SKM-1 treated with dmso at 0.1 percent for 144 hours (cell line): ENCODE data around the gene APOC3.
"Not testable (repeated sequence)": the region's sequence is repeated elsewhere in the genome, so short reads cannot be mapped to it uniquely, and the experiment has no call there.

Source experiments
- DNase-seq: peaks from one replicate; lab custom pipeline; 2025; ENCODE audit not compliant: unreplicated experiment; lab: John Stamatoyannopoulos, UW

APOC3 gene

GRCh38 chr11:116828632-116829524, 829 bp upstream of the APOC3 start:
- DNase-seq = no peak

DNA sequence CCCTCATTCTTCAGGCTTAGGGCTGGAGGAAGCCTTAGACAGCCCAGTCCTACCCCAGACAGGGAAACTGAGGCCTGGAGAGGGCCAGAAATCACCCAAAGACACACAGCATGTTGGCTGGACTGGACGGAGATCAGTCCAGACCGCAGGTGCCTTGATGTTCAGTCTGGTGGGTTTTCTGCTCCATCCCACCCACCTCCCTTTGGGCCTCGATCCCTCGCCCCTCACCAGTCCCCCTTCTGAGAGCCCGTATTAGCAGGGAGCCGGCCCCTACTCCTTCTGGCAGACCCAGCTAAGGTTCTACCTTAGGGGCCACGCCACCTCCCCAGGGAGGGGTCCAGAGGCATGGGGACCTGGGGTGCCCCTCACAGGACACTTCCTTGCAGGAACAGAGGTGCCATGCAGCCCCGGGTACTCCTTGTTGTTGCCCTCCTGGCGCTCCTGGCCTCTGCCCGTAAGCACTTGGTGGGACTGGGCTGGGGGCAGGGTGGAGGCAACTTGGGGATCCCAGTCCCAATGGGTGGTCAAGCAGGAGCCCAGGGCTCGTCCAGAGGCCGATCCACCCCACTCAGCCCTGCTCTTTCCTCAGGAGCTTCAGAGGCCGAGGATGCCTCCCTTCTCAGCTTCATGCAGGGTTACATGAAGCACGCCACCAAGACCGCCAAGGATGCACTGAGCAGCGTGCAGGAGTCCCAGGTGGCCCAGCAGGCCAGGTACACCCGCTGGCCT, 641 bp downstream of the APOC3 start:
- DNase-seq = no peak

DNA sequence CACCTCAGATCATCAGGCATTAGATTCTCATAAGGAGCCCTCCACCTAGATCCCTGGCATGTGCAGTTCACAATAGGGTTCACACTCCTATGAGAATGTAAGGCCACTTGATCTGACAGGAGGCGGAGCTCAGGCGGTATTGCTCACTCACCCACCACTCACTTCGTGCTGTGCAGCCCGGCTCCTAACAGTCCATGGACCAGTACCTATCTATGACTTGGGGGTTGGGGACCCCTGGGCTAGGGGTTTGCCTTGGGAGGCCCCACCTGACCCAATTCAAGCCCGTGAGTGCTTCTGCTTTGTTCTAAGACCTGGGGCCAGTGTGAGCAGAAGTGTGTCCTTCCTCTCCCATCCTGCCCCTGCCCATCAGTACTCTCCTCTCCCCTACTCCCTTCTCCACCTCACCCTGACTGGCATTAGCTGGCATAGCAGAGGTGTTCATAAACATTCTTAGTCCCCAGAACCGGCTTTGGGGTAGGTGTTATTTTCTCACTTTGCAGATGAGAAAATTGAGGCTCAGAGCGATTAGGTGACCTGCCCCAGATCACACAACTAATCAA, 2.2 kb downstream of the APOC3 start:
- DNase-seq = no peak

DNA sequence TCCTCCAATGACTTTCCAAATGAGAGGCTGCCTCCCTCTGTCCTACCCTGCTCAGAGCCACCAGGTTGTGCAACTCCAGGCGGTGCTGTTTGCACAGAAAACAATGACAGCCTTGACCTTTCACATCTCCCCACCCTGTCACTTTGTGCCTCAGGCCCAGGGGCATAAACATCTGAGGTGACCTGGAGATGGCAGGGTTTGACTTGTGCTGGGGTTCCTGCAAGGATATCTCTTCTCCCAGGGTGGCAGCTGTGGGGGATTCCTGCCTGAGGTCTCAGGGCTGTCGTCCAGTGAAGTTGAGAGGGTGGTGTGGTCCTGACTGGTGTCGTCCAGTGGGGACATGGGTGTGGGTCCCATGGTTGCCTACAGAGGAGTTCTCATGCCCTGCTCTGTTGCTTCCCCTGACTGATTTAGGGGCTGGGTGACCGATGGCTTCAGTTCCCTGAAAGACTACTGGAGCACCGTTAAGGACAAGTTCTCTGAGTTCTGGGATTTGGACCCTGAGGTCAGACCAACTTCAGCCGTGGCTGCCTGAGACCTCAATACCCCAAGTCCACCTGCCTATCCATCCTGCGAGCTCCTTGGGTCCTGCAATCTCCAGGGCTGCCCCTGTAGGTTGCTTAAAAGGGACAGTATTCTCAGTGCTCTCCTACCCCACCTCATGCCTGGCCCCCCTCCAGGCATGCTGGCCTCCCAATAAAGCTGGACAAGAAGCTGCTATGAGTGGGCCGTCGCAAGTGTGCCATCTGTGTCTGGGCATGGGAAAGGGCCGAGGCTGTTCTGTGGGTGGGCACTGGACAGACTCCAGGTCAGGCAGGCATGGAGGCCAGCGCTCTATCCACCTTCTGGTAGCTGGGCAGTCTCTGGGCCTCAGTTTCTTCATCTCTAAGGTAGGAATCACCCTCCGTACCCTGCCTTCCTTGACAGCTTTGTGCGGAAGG, 2.9 kb downstream of the APOC3 start:
- no peak for DNase-seq

DNA sequence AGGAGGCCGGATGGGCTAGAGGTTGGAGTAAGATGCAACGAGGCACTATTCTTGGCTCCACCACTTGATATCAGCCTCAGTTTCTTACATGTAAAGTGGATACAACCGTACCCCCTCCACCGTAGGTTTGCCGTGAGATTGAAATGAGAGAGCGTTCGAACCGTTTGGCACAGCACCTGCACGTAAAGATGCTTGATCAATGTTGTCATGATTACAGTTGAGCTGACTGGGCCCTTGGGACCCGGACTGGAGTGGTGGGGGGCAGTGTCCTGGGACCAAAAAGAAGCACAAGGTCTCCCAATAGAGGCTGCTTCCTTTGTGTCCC, 3.7 kb downstream of the APOC3 start:
- DNase-seq = no peak

GRCh38 chr11:116833816-116834534, 4.3 kb downstream of the APOC3 start:
- no peak for DNase-seq

- DNase-seq = not testable (repeated sequence)
Observed at GRCh38 chr11:116834535-116835041, 4.9 kb downstream of the APOC3 start.

GRCh38 chr11:116835042-116835772, 5.5 kb downstream of the APOC3 start:
- peak; percentile 61 for DNase-seq

GRCh38 chr11:116835791-116836631, 6.3 kb downstream of the APOC3 start:
- peak; percentile 89 for DNase-seq

DNA sequence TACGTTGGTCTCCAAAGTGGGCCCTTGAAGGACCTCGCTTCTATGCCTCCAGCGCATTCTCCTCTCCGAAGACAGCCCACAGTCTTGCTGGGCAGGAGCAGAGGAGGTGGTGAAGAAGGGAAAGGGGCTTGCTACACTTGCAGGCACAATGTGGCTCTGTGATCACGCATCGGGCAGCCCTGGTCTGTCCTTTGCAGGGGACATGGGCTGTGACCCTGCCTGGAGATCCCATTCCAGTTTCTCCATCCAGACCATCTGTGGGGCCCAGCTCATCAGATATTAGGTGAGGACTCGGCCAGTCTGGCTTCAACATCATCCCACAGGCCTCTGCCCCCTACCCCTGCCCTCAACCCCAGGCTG, 6.9 kb downstream of the APOC3 start:
- no peak for DNase-seq

- DNase-seq = no peak
Observed at GRCh38 chr11:116837231-116838091, 7.8 kb downstream of the APOC3 start, which contains the start of gene APOA1. APOA1 (minus strand) TSS chr11:116837622; CDS start chr11:116837387, 235 bp downstream.

GRCh38 chr11:116838321-116839084, 8.8 kb downstream of the APOC3 start:
- DNase-seq = no peak

DNA sequence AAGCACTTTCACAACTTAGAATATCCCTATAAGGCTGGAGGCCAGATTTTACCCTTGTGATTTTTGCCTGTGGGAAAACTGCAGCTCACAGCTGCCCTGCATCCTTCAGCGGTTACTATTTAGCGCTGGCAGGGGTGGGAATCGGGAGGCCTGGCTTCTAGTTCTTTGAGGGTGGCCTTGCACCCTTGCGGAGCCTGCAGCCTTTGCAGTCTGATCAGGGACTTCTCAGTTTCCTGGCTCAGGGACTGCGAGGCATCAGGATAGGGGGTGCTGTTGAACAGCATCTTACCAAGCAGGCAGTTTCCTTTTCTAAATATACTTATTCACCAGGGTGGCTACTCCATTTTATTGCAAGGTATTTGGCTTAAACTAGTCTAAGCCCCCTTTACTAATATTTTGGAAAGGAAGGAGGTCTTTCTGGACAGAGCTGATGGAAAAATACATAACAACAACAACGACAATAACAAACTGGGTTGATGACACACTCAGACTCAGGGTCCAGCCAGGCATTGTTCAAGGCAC, 10.6 kb downstream of the APOC3 start:
- no peak for DNase-seq

- no peak for DNase-seq
Observed at GRCh38 chr11:116840746-116841296, 11.1 kb downstream of the APOC3 start.

GRCh38 chr11:116842117-116842516, 12.4 kb downstream of the APOC3 start:
- no peak for DNase-seq

DNA sequence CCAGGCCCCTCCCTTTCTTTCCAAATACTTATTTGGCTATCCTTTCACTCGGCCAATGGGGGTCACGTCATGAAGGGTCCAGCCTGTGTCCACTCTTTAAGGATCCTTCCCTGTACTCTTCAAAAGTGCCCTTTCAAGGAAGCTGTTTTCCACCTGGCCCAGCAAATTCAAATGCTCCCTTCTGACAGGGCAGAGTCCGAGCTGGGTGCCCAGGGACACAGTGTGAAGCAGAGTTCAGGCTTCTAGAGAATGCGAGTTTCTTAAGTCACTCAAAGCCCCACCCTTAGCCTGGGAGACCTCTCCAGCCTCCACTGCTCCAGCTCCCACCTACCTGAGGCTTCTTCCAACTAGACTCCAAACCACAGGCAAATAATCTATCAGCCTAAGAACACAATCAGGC, 13.2 kb downstream of the APOC3 start:
- no peak for DNase-seq
